HG03135 (cell line): Measurements from ENCODE around the gene VWA3B.
"Not testable (repeated sequence)": the region's sequence is repeated elsewhere in the genome, so short reads cannot be mapped to it uniquely, and the experiment has no call there.

ENCODE experiments used
- ATAC-seq: cut with Tn5 transposase; IDR thresholded peaks from one replicate; pipeline ENCODE4 v1.9.1; 2021; ENCODE audit warnings: mild to moderate bottlenecking, moderate library complexity; ENCODE audit not compliant: unreplicated experiment

Gene VWA3B

DNA sequence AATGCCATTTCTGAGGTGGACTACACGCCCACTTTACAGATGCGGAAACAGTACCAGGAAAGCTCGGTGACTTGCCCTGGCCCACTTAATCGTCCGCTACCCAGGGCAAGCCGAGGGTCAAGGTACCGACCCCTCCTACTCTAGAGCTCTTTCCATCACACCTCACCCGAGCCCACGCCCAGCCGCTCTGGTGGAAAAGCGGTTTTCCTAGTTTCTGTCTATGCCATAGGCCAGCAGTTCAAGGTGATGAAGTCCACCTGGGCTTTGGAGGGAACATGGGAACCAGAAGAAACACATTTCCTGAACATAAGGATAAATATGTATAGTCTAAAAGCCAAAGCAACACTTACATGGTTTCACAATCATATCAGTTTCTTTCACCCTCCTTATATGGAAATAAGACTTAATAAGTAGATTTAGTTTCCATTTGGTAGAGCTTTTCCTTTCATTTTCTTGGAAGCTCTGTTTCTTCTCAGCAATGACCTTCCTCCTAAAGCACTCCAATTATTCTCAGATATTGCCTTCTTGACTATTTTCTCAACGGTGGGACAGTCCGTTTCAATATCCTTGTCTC lies 567 bp downstream of the VWA3B start:
- ATAC-seq: no peak

DNA sequence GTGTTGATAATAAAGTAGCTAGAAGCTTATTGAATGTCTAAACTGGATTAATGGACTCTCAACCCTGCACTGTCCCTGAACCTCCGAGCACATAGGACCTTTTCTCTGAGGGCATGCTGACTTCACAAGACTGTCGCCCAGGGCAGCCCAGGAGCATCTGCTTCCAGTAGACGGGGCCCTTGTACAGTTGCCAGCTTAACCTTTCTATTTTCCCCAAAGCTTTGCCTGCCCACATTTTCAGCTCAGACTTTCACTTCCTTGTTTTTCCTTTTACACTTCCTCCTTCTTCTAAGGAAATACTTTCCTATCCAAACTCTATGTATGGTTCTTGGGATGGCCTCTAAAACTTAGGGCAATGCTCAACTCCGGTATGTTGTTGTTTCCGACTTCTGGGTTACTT lies 1.3 kb downstream of the VWA3B start:
- no peak for ATAC-seq

DNA sequence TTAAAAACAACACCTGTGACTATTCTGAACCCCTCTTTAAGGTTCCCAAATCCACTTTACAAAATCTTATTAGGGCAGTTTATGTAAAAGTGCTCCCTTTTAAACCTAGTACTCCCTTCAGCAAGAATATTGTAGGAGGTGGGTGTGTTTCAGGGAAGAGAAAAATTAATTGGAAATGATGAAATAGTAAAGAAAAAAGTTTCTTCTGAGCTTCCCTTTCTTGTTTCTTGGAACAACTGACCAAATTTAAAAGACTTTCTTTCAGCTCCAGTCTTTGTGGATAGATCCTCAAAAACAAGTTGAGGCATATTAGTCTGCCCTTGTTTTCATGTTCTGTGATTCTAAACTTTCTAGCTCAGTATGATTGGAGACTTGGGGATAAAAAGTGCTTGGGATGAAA lies 3.0 kb downstream of the VWA3B start:
- no peak for ATAC-seq

DNA sequence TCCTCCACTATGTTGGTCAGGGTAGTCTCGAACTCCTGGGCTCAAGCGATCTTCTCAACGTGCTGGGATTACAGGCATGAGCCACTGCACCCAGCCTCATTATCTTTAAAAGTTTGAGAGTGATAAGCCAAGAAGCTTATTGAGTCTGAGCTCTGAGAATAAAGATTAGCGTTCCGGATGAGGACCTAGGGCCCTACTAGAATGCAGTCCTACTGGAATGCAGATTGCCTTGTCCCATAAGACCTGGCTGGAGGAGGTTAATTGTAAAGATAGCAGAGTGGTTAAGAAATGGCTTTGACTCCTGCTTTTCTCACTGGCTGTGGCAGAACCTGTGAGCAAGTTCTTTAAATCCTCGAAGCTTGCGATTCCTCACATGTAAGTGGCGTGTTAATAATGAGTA lies 4.0 kb downstream of the VWA3B start:
- ATAC-seq: no peak

DNA sequence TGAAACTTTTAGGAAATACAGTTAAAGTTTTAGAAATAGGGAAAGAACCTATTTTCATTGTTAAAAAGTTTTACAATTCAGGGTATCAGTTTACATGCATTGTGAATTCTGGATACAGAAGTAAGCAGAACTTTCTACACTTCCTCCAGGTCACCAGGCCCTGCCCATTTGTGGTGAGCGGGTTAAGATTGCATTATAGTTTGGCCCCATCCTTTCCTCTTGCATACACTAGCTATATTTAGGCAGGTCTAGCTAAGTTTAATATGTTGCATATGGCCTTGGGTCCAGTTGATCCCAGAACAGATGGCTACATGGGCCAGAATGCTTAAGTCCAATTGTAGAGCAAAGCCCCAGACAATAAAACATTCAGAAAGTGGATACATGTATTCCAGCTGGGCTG lies 4.8 kb downstream of the VWA3B start:
- no peak for ATAC-seq

DNA sequence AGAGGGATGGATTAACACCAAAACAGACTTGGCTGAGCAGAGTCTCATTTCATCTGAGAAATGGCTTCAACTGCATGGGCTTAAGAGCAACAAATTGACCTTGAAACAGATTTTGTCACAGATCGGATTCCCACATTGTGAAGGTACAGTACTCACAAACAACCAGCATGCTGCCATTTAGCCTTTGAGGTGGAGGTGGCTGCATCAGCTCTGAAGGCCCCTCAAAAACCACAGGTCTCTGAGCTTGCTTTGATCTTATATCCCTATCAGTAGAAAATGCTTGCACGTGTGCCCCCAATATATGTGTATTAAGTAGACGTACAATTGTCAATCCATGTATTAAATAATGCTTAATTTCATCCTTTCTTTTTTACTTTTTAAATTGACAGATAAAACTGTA lies 6.2 kb downstream of the VWA3B start:
- ATAC-seq: no peak

- no peak for ATAC-seq
Observed at GRCh38 chr2:98093611-98094010, 6.6 kb downstream of the VWA3B start.

DNA sequence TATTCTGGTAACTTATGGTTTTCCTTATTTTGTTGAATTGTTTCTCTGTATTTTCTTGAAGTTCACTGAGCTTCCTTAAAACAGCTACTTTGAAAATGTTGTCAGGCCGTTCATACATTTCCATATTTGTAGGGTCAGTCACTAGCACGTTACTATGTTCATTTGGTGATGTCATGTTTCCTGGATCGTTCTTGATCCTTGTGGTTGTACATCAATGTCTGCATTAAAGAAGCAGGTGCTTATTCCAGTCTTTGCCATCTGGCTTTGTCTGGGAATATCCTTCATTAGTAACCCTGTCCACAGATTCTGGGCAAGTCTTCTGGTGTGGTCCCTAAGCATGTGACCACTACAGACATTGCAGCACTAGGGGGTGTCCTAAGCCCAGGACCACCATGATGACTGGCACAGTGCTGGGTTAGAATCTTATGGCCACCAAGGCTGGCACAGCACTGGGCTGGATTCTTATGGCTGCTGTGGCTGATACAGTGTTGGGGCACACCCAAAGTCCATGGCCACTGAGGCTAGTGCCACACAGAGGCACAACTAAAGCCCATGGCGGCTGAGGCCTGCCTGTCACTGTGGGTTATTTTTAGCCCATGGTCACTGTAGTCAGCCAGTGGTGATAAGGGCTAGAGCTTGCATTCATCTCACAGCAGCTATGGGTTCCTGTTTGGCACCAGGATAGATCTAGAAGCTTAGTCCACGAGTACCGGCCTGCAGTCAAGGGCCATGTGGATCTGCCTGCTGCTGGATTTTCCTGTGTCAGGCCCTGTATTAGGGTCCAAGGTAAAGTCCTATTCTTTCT lies 13.2 kb downstream of the VWA3B start:
- no peak for ATAC-seq

GRCh38 chr2:98102315-98102714 lies 15.3 kb downstream of the VWA3B start:
- not testable (repeated sequence) for ATAC-seq

- ATAC-seq: no peak
Observed at GRCh38 chr2:98102878-98103277, 15.9 kb downstream of the VWA3B start.

- no peak for ATAC-seq
Observed at GRCh38 chr2:98108110-98108509, 21.1 kb downstream of the VWA3B start.

DNA sequence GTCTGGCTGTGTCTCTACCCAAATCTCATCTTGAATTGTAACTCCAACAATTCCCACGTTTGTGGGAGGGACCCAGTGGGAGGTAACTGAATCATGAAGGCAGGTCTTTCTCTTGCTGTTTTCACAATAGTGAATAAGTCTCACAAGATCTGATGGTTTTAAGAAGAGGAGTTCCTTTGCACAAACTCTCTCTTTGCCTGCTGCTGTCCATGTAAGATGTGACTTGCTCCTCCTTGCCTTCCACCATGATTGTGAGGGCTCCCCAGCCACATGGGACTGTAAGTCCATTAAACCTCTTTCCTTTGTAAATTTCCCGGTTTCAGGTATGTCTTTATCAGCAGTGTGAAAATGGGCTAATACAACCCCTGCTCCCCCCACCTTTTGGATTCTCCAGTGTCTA lies 23.8 kb downstream of the VWA3B start:
- no peak for ATAC-seq

DNA sequence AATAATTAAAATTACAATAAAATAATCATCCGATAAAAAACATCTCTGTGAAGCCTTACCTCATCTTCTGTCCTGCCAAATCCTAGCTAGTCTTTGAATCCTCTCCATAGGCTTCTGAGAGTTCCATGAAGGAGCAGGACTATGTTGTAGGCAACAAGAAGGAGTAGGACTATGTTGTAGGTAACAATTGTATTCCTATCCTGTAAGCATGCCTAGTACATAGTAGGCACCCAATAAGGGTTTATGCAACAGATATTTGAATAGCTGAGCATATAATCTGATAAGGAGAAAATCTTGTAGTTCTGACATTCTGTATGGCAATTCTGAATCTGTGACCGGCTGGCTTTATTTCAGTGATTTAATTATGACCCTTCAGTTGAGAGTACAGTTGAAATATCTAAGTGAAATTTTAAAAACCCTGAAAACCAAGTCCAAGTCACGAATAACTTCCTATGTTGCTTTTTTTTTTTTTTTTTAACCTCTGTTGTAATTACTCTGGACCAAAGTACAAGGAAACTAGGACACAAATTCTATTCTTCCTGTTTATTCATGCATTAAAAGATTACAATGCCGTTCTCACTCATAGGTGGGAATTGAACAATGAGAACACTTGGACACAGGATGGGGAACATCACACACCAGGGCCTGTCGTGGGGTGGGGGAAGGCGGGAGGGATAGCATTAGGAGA lies 27.8 kb downstream of the VWA3B start:
- ATAC-seq: no peak

DNA sequence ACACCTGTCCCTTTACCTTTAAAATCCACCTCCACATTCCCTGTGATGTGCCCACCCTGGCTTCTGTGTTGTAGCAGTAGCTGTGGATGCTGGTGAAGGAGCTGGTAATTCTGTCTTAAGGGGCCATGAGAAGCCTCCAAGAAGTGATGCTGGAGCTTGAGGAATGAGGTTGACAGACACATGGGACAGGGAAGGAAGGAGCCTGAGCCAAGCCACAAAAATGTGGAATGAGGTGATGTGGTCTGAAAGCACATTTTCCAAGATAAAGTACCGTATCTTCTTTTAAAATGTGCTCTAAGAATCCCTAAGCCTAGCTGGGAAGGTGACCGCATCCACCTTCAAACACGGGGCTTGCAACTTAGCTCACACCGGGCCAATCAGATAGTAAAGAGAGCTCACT lies 31.2 kb downstream of the VWA3B start:
- no peak for ATAC-seq

DNA sequence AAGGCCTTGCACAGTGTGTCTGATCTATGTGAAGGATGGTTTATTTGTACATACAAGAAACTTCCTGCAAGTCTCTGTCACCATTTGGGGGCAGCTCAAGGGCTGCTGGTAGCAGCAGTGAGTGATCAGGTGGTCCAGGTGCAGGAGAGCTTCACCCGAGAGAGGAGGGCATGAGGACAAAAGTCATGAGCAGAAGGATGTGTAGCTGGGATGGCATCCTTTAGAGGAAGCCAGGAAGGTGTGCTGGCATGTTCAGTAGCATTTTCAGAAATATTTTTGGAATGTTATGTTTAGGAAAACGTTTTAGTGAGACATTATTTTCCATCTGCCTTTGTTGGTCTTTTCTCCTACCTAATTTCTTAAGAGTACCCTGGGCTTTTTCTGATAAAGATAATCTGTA lies 31.9 kb downstream of the VWA3B start:
- no peak for ATAC-seq

GRCh38 chr2:98121149-98121548 lies 34.2 kb downstream of the VWA3B start:
- ATAC-seq: no peak

GRCh38 chr2:98122524-98122923 lies 35.6 kb downstream of the VWA3B start:
- no peak for ATAC-seq

DNA sequence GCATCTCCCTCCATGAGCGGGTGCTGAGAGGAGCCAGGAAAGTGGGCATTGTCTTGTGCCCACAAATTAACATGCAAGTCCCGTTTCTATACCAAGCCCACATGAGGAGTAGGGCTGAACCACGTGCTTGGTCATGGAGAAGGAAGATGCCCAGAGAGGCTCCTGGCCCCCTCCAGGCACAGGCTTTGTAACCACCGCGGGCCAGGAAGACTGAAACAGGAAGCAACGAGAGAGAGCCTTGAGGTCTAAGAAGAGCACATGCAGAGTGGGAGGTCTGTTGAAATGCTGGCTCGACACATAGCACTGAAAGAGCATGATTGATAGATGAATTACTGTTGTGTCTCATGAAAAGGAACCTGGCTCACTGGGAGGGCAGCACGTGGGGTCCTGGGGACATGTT lies 36.3 kb downstream of the VWA3B start:
- no peak for ATAC-seq

DNA sequence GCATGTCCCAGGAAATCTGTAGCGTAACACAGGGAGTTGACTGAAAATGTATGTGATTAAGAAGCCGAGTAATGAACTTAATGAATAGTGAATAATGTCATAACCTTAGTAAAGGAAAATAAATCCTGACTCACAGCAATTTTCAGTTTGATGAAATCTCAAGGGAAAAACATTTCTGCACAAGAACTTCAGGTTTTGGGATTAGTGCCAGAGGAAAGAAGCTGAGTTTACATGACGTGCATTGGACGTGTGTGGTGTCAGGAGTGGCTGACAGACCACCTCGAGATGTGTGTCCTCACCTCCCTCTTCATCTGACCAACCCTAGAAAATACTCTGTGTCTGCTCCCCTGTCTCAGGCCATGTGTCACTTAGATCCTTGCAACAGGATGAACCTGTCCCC lies 39.1 kb downstream of the VWA3B start:
- ATAC-seq: no peak

- ATAC-seq: no peak
Observed at GRCh38 chr2:98127229-98127989, 40.4 kb downstream of the VWA3B start.

- ATAC-seq: no peak
Observed at GRCh38 chr2:98128556-98129109, 41.7 kb downstream of the VWA3B start.
